Endothelial cell of coronary artery (primary cell): ENCODE results near the gene ZSCAN5A. TPM values are rescaled to one million over a fixed set of nuclear protein-coding genes. Genes with fewer than 3 reads are reported as not detected.

ENCODE experiments used
- total RNA-seq: library from RNA; depleted of rRNA; stranded (reverse); fragments of >200 nt; gene quantifications from 2 replicates; pipeline ENCODE4 v1.2.3, GENCODE V29; 2014

ZSCAN5A gene, protein sequence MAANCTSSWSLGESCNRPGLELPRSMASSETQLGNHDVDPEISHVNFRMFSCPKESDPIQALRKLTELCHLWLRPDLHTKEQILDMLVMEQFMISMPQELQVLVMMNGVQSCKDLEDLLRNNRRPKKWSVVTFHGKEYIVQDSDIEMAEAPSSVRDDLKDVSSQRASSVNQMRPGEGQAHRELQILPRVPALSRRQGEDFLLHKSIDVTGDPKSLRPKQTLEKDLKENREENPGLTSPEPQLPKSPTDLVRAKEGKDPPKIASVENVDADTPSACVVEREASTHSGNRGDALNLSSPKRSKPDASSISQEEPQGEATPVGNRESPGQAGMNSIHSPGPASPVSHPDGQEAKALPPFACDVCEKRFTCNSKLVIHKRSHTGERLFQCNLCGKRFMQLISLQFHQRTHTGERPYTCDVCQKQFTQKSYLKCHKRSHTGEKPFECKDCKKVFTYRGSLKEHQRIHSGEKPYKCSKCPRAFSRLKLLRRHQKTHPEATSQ
- total RNA-seq = 7.6 TPM in 2 replicates

DNA sequence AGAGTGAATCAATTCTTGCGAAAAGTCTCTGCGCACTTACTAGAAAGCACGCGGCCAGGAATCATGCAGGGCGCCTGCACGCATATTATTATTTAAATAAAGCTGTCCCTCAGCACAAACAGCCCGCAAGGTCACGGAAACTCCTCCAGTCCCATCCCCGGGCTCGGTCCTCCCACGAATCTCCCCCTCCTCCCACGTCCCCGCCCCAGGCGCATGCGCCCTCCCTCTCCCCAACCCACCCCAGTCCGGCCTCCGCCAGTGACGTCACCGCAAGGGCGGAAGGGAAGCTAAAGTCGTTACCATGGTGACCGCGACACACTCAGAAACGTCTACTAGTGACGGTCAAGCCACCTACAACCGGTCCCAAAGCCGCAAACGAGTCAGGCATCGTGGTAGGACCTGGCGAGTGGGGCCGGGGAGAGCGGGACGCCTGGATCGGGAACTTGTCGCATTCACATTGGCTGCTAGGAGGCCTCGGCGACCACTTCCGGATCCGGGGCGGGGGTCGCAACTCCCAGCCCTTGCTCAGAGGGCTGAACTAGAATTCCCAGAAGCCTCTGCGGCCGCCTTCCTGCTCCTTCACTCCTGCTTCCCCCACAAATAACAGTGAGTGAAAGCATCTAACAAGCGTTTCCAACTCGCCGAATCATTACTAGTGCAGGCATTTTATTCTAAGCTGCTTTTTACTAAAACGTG is at the start of gene ZSCAN5A:
Gene ZSCAN5A, minus strand, starts transcription at position 459 of the 696 bp plus-strand sequence. CDS start 89,793 bp downstream, outside the sequence.

DNA sequence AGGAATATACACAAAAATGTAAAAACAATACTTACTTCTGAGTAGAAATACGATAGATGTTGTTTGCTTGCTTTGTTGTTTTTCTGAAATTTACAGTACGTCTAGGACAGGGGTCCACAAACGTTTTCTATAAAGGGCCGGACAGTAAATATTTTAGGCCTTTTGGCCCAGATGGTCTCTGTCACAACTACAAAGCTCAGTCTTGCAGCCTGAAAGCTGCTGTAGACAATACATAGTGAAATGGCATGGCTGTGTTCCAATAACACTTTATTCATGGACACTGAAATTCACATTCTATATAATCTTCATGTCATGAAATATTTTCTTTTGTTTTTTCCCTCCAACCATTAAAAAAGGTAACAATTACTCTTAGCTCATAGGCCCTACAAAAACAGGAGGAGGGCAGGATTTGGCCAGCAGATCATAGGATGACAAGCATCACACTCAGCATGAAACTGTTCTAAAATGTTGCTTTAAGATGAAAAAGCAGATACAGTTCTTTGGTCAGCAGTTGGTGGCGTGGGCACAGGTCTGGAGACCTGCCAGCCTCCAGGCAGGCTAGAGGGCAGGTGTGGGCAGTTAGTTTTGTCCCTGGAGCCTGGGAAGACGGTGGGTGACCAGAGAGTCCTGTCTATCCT is 42.4 kb downstream of the ZSCAN5A start, which contains the start of gene EDDM13:
Gene EDDM13, plus strand, starts transcription at position 588 of the 638 bp plus-strand sequence. CDS start 87 bp downstream, outside the sequence.

DNA sequence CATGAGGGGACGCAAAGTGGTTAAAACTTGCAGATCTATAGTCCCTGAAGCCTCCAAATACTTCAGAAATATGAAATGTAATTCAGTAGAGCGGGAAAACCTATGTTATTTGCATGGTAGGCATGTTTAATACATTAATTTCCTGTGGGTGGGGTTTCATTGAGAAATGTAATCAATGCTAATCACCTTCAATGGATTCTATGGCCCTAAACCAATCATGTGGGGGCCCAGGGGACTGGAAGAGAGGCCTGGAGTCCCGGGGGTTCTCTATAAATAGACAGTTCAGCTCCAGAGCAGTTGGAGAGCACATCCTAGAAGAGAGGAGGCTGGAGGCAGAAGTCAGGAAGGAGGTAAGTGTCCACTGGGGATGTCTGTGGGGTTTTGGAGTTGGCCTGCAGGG is 112.7 kb downstream of the ZSCAN5A start, which contains the start of gene ZSCAN5C:
Gene ZSCAN5C, plus strand, starts transcription at position 301 of the 400 bp plus-strand sequence. CDS start 3,641 bp downstream, outside the sequence.

DNA sequence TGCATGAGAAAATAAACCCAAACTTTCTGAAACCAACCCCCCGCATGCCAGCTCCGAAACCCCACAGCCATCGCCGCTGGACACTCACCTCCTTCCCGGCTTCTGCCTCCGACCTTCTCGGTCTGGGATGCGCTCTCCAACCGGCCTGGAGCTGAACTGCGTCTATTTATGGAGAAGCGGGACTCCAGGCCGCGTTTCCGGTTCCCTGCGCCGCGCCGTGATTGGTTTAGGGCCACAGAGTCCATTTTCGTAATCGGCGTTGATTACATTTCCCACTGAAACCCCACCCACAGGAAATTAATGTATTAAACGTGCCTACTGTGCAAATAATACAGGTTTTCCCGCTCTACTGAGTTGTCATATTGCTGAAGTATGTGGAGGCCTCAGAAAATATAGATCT is 117.0 kb downstream of the ZSCAN5A start, which contains the start of gene ZSCAN5B:
Gene ZSCAN5B, minus strand, starts transcription at position 138 of the 400 bp plus-strand sequence. CDS start 4,731 bp downstream, outside the sequence.

DNA sequence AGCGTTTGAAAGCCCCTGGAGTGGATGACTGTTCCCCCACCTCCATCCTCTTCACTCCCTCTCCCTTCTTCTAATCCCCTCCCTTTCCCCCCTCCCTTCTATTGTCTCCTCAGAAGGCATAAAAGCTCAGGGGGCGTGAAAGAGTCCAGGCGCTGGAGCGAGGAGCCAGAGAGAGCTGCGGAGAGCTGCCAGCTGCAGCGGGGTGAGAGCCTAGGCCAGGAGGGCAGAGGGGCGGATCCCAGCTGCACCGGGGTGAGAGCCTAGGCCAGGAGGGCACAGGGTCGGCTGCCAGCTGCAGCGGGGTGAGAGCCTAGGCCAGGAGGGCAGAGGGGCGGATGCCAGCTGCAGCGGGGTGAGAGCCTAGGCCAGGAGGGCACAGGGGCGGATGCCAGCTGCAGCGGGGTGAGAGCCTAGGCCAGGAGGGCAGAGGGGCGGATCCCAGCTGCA is 138.8 kb downstream of the ZSCAN5A start, which contains the start of gene GALP:
Gene GALP, plus strand, starts transcription at position 148 of the 447 bp plus-strand sequence. CDS start 1,101 bp downstream, outside the sequence.

Other genes with a start within 250 kb of the ZSCAN5A start
- 31.5 and 34.1 TPM in 2 replicates for gene ZNF787, start 193.5 kb downstream of the ZSCAN5A start, total RNA-seq
- gene ZNF444, start 173.6 kb downstream of the ZSCAN5A start, total RNA-seq = 10.2 and 16.2 TPM in 2 replicates
- gene GALP, start 138.8 kb downstream of the ZSCAN5A start, total RNA-seq = not detected in 2 replicates
- gene ZSCAN5B, start 117.1 kb downstream of the ZSCAN5A start, total RNA-seq = not detected in 2 replicates
- not detected in 2 replicates for gene ZSCAN5C, start 112.6 kb downstream of the ZSCAN5A start, total RNA-seq
- 0.47 and 0.63 TPM in 2 replicates for gene EDDM13, start 42.1 kb downstream of the ZSCAN5A start, total RNA-seq
- 1.6 and 2.3 TPM in 2 replicates for gene ZNF582, start 78.7 kb upstream of the ZSCAN5A start, total RNA-seq
- 3.5 and 5.4 TPM in 2 replicates for gene ZNF583, start 89.5 kb upstream of the ZSCAN5A start, total RNA-seq
- gene ZNF667, start 162.5 kb upstream of the ZSCAN5A start, total RNA-seq = 1.1 and 3.2 TPM in 2 replicates
- gene ZNF471, start 193.0 kb upstream of the ZSCAN5A start, total RNA-seq = 0.81 and 2.0 TPM in 2 replicates
- gene ZFP28, start 224.1 kb upstream of the ZSCAN5A start, total RNA-seq = 3.5 and 5.4 TPM in 2 replicates